ENCODE measurements around the gene ACTN4. TPM values are rescaled to one million over a fixed set of nuclear protein-coding genes. Genes with fewer than 3 reads are reported as not detected.

The ACTN4 gene
- total and polyA plus RNA-seq, 2 donors (not counting 3 experiments of a cell fraction or from before 2014, with no cell fraction given), result 313 to 748 TPM

GRCh38 chr19:38702278-38702677, 54.8 kb downstream of the ACTN4 start:
- DNase-seq (ENCODE audit: low read depth, low spot score) (no peak), FAIRE-seq (no peak)
- Histone ChIP-seq H4K20me1 (replicated peaks; ENCODE audit: control insufficient read depth, extremely low read depth, insufficient read depth, low read length) (no peaks in the 10 kb centered on the region), H3K9me3 (replicated peaks; ENCODE audit: control insufficient read depth, insufficient read depth, low read length) (no peaks in the 10 kb centered on the region), H3K79me2 (ENCODE audit: control insufficient read depth, insufficient read depth, low read length) (peaks cover 51% of the 10 kb centered on the region), H2AFZ (ENCODE audit: low read depth, low read length) (no peak overlapping the region), H3K9me1 (replicated peaks; ENCODE audit: control insufficient read depth, extremely low read depth, insufficient read depth, low read length) (no peaks in the 10 kb centered on the region), H3K27me3 (ENCODE audit: control insufficient read depth in 2 of 2, insufficient read depth in 2 of 2, low read length in 2 of 2) (no peaks in the 10 kb centered on the region), H3K4me3 (replicated peaks in 1 of 3; ENCODE audit: insufficient read depth in 1 of 3, low read depth in 1 of 3, low read length in 3 of 3) (no peak overlapping the region), H3K27ac (ENCODE audit: insufficient read depth, low read depth, low read length) (no peak overlapping the region), H3K4me2 (ENCODE audit: insufficient read depth, low read length) (no peak overlapping the region), H3K4me1 (ENCODE audit: control insufficient read depth, extremely low read depth, insufficient read depth, low read length) (peaks cover 16% of the 10 kb centered on the region), H3K9ac (replicated peaks; ENCODE audit: extremely low read depth, insufficient read depth, low read length) (no peak overlapping the region), H3K36me3 (ENCODE audit: control insufficient read depth in 2 of 2, extremely low read depth in 1 of 2, insufficient read depth in 2 of 2, low read length in 2 of 2) (peaks cover 14 to 58% of the 10 kb centered on the region in 2 experiments)
- dilution Hi-C loops (cut with MboI; ENCODE audit: extremely low pct_ligation_motif_present, low sequenced_read_pairs) (no loop called here), intact Hi-C loops (cut with micrococcal nuclease) (loop anchor here (10.0 kb wide), 1 partner anchor 297 kb away; the partner anchor contains the start of gene FAM98C)
- no peak for TF ChIP-seq POLR2A (IDR thresholded peaks at IDR 0.05; ENCODE audit: low read depth, low read length)
- no peak for TF ChIP-seq POLR2AphosphoS5 (IDR thresholded peaks at IDR 0.05; ENCODE audit: insufficient read depth, low read depth, low read length)
- TF ChIP-seq, protein P1, sequence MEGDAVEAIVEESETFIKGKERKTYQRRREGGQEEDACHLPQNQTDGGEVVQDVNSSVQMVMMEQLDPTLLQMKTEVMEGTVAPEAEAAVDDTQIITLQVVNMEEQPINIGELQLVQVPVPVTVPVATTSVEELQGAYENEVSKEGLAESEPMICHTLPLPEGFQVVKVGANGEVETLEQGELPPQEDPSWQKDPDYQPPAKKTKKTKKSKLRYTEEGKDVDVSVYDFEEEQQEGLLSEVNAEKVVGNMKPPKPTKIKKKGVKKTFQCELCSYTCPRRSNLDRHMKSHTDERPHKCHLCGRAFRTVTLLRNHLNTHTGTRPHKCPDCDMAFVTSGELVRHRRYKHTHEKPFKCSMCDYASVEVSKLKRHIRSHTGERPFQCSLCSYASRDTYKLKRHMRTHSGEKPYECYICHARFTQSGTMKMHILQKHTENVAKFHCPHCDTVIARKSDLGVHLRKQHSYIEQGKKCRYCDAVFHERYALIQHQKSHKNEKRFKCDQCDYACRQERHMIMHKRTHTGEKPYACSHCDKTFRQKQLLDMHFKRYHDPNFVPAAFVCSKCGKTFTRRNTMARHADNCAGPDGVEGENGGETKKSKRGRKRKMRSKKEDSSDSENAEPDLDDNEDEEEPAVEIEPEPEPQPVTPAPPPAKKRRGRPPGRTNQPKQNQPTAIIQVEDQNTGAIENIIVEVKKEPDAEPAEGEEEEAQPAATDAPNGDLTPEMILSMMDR (IDR thresholded peaks at IDR 0.05; ENCODE audit: extremely low read depth in 1 of 2, insufficient read depth in 1 of 2, low read depth in 1 of 2, low read length in 2 of 2), result no peak
- TF ChIP-seq EZH2 (IDR thresholded peaks at IDR 0.05; ENCODE audit: borderline replicate concordance, low read depth, low read length, severe bottlenecking), result no peak
- TF ChIP-seq FOS (IDR thresholded peaks at IDR 0.05; ENCODE audit: borderline replicate concordance, insufficient read depth, low read length), result no peak
- TF ChIP-seq MYC (IDR thresholded peaks at IDR 0.05; ENCODE audit: low read depth, low read length), result no peak
- TF ChIP-seq, protein P2, sequence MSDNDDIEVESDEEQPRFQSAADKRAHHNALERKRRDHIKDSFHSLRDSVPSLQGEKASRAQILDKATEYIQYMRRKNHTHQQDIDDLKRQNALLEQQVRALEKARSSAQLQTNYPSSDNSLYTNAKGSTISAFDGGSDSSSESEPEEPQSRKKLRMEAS (IDR thresholded peaks at IDR 0.05; ENCODE audit: insufficient read depth, insufficient read length), result no peak
- TF ChIP-seq GATA2 (IDR thresholded peaks at IDR 0.05; ENCODE audit: insufficient read depth, insufficient read length, low read depth, low read length), result no peak
- TF ChIP-seq JUN (IDR thresholded peaks at IDR 0.05; ENCODE audit: borderline replicate concordance, insufficient read depth, insufficient read length, low read depth), result no peak
- ChIA-PET POLR2A (no interaction called here), CTCF (no interaction called here)
- no TSS peak for BruUV-seq (replicated peaks)
